Measurements from ENCODE around the gene COG6. TPM values are rescaled to one million over a fixed set of nuclear protein-coding genes. Genes with fewer than 3 reads are reported as not detected.

Gene COG6
- total RNA-seq, 1 experiment from 2014 or later: 16.0 TPM

DNA sequence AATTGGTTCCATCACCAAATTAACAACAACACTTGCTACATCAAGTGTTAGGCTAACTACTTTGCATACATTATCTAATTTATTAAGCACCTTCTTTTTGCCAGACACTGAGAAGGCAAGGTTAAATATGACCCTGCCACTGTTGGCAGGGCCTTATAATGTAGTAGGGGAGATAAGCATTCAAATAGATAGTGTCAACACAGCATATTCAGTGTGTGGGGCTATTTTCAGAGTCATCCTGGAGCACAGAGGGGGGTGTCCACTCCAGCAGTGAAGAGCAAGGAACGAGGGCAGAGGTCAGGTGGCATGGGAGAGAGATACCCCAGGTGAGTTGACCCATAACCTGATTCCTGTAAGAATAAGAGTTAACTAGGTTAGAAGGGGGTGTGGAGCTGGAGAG is 121.6 kb downstream of the COG6 start:
- TF ChIP-seq EZH2 (IDR thresholded peaks at IDR 0.05; ENCODE audit: low read length, unreplicated experiment) (no peak), EZH2phosphoT487 (IDR thresholded peaks at IDR 0.05; ENCODE audit: borderline replicate concordance, low read length) (no peak)
- TF ChIP-seq, protein P1, sequence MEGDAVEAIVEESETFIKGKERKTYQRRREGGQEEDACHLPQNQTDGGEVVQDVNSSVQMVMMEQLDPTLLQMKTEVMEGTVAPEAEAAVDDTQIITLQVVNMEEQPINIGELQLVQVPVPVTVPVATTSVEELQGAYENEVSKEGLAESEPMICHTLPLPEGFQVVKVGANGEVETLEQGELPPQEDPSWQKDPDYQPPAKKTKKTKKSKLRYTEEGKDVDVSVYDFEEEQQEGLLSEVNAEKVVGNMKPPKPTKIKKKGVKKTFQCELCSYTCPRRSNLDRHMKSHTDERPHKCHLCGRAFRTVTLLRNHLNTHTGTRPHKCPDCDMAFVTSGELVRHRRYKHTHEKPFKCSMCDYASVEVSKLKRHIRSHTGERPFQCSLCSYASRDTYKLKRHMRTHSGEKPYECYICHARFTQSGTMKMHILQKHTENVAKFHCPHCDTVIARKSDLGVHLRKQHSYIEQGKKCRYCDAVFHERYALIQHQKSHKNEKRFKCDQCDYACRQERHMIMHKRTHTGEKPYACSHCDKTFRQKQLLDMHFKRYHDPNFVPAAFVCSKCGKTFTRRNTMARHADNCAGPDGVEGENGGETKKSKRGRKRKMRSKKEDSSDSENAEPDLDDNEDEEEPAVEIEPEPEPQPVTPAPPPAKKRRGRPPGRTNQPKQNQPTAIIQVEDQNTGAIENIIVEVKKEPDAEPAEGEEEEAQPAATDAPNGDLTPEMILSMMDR (conservative IDR thresholded peaks at IDR 0.05; ENCODE audit: low read depth, low read length): no peak

DNA sequence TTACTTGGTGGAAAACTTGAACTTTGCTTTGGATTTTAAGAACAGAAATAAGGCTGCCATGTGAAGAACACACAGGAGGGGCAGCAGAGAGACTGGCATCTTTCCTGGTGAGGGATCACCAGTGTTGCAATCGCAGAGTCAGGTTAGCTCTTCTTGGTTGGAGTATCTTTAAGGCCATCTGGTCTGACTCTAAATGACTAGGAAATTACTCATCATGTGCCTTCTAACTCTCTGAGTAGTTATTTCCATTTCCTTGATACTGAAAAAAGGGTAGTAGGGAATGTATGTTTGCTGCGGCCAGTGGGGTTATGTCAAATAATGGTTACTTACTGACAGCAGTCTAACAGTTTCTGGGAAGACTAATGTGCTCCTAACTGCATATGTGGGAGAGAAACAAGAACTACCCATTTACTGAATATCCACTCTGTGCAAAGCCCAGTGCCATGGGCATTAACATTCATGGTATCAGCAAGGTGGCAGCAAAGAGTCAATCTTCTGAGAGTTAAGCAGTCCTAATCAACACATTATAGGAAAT is 122.1 kb downstream of the COG6 start:
- no peaks in the 10 kb centered on the region for H3K36me3 ChIP-seq (ENCODE audit: low read depth, low read length)
- H4K20me1 ChIP-seq (ENCODE audit: low read length): no peaks in the 10 kb centered on the region
- DNase-seq (peak; percentile 86), ATAC-seq (peak; percentile 87)
- ChIA-PET POLR2A (ENCODE audit: unreplicated experiment) (no interaction called here), CTCF (interaction anchor here (0.6 kb wide), 1 partner anchor 100 kb away, joined by 4 read pairs; no protein-coding TSS in a partner anchor)
- BruUV-seq (replicated peaks): no TSS peak
- H3K9ac ChIP-seq (ENCODE audit: low read length): no peak overlapping the region
- intact Hi-C loops (cut with micrococcal nuclease): no loop called here
- H3K9me3 ChIP-seq (ENCODE audit: low read length): no peaks in the 10 kb centered on the region
- H3K4me3 ChIP-seq (ENCODE audit: low read length): no peak overlapping the region
- H3F3A ChIP-seq (ENCODE audit: low read length, unreplicated experiment): no peaks in the 10 kb centered on the region
- peaks cover 26% of the 10 kb centered on the region for H3K4me1 ChIP-seq (ENCODE audit: insufficient read depth, low read length)
- no peaks in the 10 kb centered on the region for H3K27me3 ChIP-seq (ENCODE audit: low read length)
- no peak for TF ChIP-seq EZH2 (IDR thresholded peaks at IDR 0.05; ENCODE audit: low read length, unreplicated experiment)
- TF ChIP-seq, protein P1 (conservative IDR thresholded peaks at IDR 0.05; ENCODE audit: low read depth, low read length): peak; percentile 55
- TF ChIP-seq EZH2phosphoT487 (IDR thresholded peaks at IDR 0.05; ENCODE audit: borderline replicate concordance, low read length): no peak
- peak overlapping the region; percentile 14; the same call in 1 of the 2 replicates for H3K4me2 ChIP-seq (ENCODE audit: low read length)
- H3K9me2 ChIP-seq (replicated peaks; ENCODE audit: low read length): no peaks in the 10 kb centered on the region
- no peaks in the 10 kb centered on the region for H3K79me2 ChIP-seq (ENCODE audit: low read length)
- H2AFZ ChIP-seq (ENCODE audit: low read length): peak overlapping the region; percentile 24; the same call in 1 of the 2 replicates
- peak overlapping the region; percentile 53 for H3K27ac ChIP-seq (ENCODE audit: low read length)

More for the DNA sequence above, 121.6 kb downstream of the COG6 start:
- intact Hi-C loops (cut with micrococcal nuclease): no loop called here
- no peaks in the 10 kb centered on the region for H3K36me3 ChIP-seq (ENCODE audit: low read depth, low read length)
- no peaks in the 10 kb centered on the region for H3K9me2 ChIP-seq (replicated peaks; ENCODE audit: low read length)
- no peak overlapping the region for H3K9ac ChIP-seq (ENCODE audit: low read length)
- no peak for DNase-seq
- no peak for ATAC-seq
- ChIA-PET POLR2A (ENCODE audit: unreplicated experiment) (no interaction called here), CTCF (interaction anchor here (0.6 kb wide), 1 partner anchor 101 kb away, joined by 4 read pairs; no protein-coding TSS in a partner anchor)
- H2AFZ ChIP-seq (ENCODE audit: low read length): peak overlapping the region; percentile 24; the same call in 1 of the 2 replicates
- peak overlapping the region; percentile 39; the same call in 1 of the 2 replicates for H3K4me3 ChIP-seq (ENCODE audit: low read length)
- no peaks in the 10 kb centered on the region for H4K20me1 ChIP-seq (ENCODE audit: low read length)
- no TSS peak for BruUV-seq (replicated peaks)
- H3K27ac ChIP-seq (ENCODE audit: low read length): peak overlapping the region; percentile 53
- no peaks in the 10 kb centered on the region for H3K9me3 ChIP-seq (ENCODE audit: low read length)
- peak overlapping the region; percentile 14 for H3K4me2 ChIP-seq (ENCODE audit: low read length)
- no peaks in the 10 kb centered on the region for H3K79me2 ChIP-seq (ENCODE audit: low read length)
- no peaks in the 10 kb centered on the region for H3F3A ChIP-seq (ENCODE audit: low read length, unreplicated experiment)
- peaks cover 26% of the 10 kb centered on the region for H3K4me1 ChIP-seq (ENCODE audit: insufficient read depth, low read length)
- H3K27me3 ChIP-seq (ENCODE audit: low read length): no peaks in the 10 kb centered on the region
